Skeletal muscle cell (primary cell): ENCODE results near the gene DROSHA.
"Not testable (repeated sequence)": the region's sequence is repeated elsewhere in the genome, so short reads cannot be mapped to it uniquely, and the experiment has no call there.

Source experiments
- DNase-seq: peaks from one replicate; pipeline ENCODE4 v3.0.0-alpha.2; 2010; ENCODE audit warnings: low read depth
- H3K4me3 ChIP-seq: 2 replicates; pipeline ENCODE4 v1.5.1; 2011; ENCODE audit warnings: low read depth, mild to moderate bottlenecking, control low read depth, low read length, moderate library complexity

DROSHA gene, protein sequence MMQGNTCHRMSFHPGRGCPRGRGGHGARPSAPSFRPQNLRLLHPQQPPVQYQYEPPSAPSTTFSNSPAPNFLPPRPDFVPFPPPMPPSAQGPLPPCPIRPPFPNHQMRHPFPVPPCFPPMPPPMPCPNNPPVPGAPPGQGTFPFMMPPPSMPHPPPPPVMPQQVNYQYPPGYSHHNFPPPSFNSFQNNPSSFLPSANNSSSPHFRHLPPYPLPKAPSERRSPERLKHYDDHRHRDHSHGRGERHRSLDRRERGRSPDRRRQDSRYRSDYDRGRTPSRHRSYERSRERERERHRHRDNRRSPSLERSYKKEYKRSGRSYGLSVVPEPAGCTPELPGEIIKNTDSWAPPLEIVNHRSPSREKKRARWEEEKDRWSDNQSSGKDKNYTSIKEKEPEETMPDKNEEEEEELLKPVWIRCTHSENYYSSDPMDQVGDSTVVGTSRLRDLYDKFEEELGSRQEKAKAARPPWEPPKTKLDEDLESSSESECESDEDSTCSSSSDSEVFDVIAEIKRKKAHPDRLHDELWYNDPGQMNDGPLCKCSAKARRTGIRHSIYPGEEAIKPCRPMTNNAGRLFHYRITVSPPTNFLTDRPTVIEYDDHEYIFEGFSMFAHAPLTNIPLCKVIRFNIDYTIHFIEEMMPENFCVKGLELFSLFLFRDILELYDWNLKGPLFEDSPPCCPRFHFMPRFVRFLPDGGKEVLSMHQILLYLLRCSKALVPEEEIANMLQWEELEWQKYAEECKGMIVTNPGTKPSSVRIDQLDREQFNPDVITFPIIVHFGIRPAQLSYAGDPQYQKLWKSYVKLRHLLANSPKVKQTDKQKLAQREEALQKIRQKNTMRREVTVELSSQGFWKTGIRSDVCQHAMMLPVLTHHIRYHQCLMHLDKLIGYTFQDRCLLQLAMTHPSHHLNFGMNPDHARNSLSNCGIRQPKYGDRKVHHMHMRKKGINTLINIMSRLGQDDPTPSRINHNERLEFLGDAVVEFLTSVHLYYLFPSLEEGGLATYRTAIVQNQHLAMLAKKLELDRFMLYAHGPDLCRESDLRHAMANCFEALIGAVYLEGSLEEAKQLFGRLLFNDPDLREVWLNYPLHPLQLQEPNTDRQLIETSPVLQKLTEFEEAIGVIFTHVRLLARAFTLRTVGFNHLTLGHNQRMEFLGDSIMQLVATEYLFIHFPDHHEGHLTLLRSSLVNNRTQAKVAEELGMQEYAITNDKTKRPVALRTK (N-terminal part only)

DNA sequence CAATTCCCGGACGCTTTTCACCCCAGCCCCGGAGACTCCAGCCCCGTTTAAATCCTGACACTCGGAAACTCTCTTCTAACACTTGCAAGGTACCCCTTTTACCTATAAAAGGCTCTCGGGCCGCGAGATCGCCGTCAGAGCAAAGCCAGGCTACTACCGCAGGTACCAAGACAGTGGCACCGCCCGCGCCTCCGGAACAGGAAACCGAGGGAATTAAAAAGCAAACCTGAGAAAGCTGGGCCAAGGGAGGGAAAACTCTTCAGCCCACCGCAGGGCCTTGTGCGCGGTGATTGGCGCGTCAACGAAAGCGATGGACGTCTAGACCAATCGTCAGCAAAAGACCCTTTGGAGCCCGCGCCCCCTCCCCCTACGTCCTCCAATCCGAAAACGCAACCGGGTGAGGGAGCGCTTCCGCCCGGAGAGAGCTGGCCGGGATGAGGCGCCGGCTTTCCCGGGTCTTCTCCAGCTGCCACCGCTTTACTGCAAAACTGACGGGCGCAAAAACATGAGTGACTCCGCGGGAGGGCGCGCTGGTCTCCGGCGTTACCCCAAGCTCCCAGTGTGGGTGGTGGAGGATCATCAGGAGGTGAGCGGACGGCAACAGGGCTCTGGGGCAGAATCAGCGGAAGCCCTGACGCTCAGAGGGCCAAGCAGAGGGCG lies at the start of gene DROSHA, which contains the start of gene C5orf22:
TSS of gene DROSHA (minus strand) at position 206 of the 660 bp plus-strand sequence. CDS start 3,034 bp downstream, outside the sequence.
TSS of gene C5orf22 (plus strand) at position 414 of the 660 bp plus-strand sequence. CDS start at position 506, 92 bp downstream.
- H3K4me3 ChIP-seq: peak within 1 kb of the TSS; percentile 93
- DNase-seq: peak; percentile 90

DNA sequence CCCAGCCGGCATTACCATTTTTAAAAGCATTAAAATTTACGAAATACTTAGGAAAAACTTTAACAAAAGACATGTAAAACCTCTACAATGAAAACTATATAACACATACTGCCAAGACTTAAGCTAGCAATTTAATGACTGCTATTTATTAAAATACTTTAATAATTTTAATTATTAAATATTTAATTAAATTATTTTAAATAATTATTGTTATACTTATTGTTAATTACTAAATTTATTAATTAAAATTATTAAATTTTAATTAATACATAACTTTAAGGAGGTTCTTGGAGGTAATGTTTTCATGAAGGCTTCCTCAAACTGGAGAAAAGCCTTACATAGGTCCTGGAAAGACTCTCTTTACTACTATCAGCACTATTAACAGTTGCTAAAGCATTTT lies 47.7 kb upstream of the DROSHA start:
- H3K4me3 ChIP-seq: no peak overlapping the region
- no peak for DNase-seq

DNA sequence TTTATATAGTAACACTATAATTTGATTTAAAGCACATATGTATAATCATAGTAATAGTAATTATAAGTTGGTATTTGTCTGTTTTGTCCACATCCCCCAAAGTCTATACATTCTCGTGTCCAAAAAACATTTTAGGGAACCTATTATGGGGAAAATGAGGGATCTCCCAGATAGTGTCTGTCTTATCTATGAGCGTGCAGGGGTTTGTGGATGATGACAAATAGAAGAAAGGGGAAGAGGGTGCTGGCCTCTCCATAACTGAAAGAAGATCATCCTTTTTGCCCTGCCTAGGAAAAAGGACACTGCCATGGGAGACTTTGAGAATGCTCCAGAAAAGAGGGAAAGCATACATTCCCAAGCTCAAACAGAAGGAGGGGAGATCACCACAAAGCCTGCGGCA lies 45.5 kb upstream of the DROSHA start:
- DNase-seq: no peak
- no peak overlapping the region for H3K4me3 ChIP-seq

DNA sequence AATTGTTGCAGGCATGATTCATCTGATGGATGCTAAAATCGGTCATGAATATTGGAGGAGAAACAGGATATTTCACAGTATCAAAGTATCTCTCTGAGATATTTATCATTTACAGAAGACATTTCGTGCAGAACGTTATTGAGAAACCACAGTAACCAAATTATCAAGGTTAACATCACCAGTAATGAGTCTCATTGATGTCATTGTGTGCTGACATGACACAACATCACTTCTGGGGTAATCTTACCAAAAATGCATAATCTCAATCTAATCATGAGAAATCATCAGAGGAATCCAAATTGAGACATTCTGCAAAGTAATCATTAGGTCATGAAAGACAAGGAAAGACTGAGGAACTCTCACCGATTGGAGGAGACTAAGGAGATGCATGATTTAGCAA lies 42.9 kb upstream of the DROSHA start:
- no peak for DNase-seq
- H3K4me3 ChIP-seq: no peak overlapping the region

DNA sequence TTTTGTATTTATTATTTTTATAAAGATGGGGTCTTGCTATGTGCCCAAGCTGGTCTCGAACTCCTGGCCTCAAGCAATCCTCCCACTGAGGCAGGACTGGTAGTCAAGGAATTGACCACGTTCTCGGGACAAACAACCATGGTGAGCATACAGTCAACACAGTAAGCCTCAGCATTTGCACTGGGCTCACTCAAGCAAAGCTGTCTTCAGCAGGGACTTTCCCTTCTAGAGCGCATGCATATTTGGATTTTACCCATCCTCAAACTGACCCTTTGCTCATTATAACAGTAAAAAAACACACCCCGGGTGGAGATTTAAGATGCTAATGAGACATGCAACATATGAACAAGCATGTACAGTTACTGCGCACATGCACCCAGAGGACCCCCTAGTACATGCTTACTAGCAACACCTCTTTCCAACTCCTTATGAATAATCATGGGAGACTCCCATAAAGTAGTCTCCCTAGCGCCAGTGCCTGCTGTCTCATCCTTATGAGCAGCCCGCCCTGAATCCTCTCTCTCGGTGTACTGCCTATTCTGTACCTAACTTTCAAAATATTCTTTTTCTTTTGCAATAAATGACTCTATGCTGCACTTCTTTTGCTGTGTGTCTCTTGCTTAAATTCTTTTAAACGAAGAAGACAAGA lies 41.7 kb upstream of the DROSHA start:
- DNase-seq: no peak
- H3K4me3 ChIP-seq: no peak overlapping the region

DNA sequence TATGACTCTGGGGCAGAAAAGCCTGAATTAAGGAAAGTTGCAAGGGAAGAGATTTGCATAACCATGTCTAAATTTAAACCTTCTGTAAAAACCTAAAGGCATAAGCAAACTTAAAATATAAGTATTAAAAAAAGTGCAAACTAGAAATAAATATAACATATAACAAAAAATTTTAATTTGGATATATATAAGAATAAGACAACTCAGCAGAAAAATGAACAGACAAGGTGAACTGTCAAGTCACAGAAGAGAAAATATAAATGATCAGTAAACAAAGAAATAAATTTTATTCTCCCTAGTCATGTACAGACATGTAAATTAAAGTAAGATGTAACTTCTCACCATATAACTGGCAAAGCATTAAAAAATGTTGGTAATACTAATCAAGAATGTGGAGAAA lies 37.2 kb upstream of the DROSHA start:
- H3K4me3 ChIP-seq: no peak overlapping the region
- no peak for DNase-seq

DNA sequence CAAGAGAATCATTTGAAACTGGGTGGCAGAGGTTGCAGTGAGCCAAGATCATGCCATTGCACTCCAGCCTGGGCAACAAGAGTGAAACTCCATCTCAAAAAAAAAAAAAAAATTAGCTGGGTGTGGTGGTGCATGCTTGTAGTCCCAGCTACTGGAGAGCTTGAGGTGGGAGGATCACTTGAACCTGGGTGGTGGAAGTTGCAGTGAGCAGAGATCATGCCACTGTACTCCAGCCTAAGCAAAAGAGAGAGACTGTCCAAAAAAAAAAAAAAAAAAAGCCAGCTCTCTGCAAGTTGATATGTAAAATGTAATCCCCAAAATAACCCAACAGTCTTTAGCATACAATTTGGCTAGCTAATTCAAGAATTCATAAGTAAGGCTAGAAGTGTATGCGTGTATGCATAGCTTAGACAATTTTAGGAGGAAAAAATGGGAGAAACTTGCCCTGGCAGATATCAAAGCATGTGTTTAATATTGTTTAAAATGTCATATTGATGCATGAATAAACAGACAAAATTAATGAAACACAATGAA lies 36.5 kb upstream of the DROSHA start:
- H3K4me3 ChIP-seq: no peak overlapping the region
- DNase-seq: no peak

DNA sequence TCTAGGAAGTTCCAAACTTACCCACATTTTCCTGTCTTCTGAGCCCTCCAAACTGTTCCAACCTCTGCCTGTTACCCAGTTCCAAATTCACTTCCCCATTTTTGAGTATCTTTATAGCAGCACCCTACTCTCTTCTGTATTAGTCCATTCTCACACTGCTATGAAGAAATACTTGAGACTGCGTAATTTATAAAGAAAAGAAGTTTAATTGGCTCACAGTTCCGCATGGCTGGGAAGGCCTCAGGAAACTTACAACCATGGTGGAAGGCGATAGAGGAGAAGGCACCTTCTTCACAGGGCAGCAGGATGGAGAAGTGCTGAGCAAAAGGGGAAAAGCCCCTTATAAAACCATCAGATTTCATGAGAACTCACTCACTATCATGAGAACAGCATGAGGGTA lies 34.5 kb upstream of the DROSHA start:
- DNase-seq, H3K4me3 ChIP-seq: not testable (repeated sequence)

DNA sequence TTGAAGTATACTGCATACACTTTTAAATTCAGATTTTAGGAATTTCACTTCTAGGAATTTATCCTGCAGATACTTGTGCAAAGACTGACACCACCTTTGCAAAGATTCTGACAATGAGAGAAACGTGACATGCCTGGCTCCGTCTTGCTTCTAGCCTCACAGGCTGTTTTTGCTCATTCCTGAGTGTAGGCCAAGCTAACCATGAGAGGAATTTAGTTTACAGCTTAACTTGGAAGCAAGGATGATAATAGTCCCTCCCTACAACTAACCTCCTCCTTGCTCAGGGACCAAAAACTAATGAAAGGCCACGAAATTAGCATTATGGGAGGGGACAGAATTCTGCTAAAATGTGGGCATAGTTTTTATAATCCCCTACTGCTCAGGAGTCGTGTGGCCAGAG lies 31.3 kb upstream of the DROSHA start:
- H3K4me3 ChIP-seq: no peak overlapping the region
- DNase-seq: no peak

DNA sequence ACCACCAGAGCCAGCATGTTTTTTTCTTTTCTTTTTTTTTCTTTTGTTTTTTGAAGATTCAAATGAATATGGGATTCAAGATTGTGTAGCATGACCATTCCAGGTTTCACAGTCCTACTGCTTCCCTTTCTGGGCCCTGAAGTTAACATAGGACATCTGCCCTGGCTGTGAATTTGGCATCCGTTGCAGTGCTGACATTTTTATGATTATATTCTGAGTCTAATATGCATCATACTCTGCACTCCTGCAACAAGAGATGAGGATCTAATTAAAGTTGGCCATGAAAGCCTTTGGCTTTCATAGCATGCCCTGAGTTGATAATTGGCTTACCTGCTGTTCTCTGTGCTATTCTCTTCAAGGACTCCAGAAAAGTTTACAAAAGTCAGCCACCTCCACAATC lies 30.1 kb upstream of the DROSHA start:
- H3K4me3 ChIP-seq: no peak overlapping the region
- DNase-seq: no peak

DNA sequence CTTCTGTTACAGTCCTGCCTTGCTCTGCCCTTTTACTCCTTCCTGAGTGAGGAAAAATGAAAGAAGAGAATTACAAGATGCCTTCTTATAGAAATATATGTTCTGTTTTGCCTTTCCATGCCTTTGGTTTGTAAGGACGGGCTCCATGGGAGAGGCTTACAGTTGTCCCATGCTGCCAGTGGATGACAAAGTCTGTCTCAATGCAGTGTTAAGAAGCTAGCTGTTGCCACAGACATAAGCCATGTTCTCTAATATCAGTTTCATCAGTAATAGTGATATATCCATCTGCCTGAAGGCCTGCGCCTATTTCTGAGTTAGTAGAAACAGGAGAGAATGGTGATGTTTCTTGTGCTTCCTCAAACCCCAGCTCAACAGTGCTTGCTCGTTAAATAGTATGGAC lies 28.0 kb upstream of the DROSHA start:
- no peak for DNase-seq
- H3K4me3 ChIP-seq: no peak overlapping the region

DNA sequence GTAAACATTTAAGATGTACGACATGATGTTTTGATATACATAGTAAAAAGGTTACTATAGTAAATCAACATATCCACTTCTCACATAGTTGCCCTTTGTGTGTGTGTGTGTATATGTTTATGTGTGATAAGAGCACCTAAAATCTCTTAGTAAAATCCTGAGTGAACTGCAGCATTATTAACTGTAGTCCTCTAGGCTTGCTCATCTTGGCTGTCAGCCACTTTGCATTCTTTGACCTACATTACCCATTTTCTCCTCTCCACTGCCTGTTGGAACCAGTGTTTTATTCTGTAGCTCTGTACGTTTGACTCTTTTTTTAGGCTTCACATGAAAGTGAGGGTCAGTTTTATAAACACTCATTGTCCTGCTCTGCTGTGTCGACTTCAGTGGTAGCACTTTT lies 24.6 kb upstream of the DROSHA start:
- no peak overlapping the region for H3K4me3 ChIP-seq
- DNase-seq: no peak

DNA sequence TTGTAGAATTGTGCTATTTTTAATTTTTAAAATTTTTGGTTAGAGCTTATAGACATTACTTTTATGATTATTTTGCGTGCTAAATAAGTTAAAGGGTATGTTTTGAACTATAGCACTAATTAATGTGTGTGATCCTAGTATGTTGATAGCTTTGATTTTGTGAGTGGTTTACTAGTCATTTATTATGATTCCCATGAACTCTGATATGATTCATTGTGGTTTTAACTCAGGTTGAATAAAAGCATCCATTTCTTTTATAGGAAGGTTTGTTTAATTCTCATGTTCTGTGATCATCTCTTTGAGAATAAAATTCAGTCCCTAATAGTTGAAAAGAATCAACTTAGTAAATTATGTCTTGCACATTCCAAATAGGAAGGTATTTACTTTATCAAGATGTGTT lies 22.7 kb upstream of the DROSHA start:
- no peak overlapping the region for H3K4me3 ChIP-seq
- DNase-seq: no peak

DNA sequence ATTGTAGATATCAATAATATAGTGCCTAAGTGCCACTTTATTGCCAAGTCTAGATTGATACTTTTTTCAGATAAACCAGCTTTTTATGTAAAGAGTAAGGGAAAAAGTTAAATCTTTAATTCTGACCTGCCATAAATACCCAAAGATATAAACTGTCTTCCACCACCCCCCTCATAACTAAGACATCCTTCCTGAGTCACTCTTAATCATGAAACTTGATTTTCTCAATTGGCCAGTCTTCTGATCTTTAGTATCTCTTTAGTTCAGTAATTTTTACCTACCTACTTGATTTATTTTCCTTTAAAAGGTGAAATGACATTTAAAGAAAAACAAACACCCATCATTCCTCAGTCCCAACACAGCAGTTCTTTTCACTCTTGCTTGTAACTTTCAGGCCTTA lies 22.0 kb upstream of the DROSHA start:
- no peak overlapping the region for H3K4me3 ChIP-seq
- no peak for DNase-seq

DNA sequence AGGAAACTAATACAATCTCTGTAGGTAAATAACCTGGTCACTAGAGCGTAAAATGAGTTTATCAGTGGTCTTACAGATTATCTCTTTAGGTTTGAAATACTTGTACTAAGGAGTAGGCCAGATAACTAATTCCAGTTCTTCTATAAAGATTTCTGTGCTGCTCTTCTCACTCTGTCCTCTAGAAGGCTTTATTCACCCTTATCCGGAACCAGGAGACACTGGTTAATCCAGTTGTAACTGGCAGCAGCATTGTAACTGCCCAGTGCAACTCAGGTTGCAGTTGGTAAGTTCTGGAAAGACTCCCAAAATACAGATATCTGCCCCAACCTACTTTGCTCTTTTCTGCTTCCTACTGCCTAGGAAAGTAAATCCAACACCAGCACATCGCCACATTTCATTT lies 20.0 kb upstream of the DROSHA start:
- no peak for DNase-seq

DNA sequence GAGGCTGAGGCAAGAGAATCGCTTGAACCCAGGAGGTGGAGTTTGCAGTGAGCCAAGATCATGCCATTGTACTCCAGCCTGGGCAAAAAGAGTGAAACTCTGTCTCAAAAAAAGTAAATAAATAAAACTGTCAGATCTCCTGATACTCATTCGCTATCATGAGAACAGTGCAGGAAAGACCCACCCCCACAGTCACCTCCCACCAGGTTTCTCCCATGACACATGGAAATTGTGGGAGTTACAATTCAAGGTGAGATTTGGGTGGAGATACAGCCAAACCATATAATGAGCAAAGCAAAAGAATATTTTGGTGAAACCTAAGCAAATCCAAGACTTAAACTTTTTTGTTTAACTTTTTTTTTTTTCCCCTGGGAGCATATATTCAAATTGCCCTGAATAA lies 17.2 kb upstream of the DROSHA start:
- H3K4me3 ChIP-seq, DNase-seq: not testable (repeated sequence)

More for the DNA sequence above, 20.0 kb upstream of the DROSHA start:
- H3K4me3 ChIP-seq: no peak overlapping the region

DNA sequence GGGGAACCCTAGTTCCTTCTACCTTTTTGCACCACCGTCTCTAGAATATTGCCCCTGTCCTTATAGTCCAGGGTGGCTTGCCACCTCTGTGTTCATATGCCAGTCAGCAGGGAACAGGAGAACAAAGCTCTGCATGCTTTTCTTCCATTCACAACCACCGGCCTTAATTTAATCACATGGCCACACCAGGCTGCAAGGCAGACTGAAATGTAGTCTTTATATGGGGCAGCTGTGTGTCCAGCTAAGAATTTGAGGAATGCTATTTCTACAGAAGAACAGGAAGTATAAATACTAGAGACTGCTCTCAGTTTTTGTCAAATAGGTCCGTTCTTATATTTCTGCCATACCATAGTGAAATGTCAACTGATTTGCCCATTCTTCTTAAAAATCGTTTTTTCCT lies 6.0 kb upstream of the DROSHA start:
- DNase-seq: no peak
- no peak overlapping the region for H3K4me3 ChIP-seq

DNA sequence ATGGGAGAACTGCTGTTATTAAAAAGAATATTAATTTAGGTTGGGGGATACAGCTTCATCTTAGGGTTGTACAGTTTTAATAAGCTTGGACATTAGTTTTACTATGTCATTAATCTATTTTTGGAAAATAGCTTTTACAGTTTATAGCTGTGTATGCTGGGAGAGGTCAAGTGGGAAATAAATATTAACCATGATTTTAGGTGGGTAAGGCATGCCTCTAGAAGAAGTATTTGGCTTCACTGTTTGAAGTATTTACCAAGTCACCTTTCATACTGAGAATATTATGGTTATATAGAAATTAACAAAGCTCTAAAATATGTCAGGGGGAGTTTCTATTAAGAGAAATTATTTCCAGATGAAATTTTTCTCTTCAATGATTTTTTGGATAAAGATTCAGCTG lies 5.5 kb upstream of the DROSHA start:
- no peak for DNase-seq
- no peak overlapping the region for H3K4me3 ChIP-seq

DNA sequence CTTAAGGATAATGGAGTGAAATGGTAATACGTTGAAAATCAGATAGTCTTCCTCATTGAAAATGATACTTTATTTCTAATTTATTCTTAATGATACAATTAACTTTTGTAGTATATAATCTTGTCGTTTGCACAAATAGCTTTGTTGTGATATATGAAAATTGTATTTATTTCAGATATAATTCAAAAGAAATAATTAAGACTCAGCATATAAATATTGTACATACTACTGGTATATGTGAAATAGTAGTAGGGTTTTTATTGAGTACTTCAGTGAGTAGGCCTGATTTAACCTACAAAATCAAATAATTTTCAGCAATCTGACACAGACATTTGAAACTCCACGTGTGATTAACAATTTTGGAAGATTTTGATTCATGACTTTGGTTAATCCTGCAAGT lies 5.0 kb upstream of the DROSHA start:
- no peak for DNase-seq
- no peak overlapping the region for H3K4me3 ChIP-seq
